ENCODE results near the gene SLC39A6. TPM values are rescaled to one million over a fixed set of nuclear protein-coding genes. Genes with fewer than 3 reads are reported as not detected.
"Not testable (repeated sequence)": the region's sequence is repeated elsewhere in the genome, so short reads cannot be mapped to it uniquely, and the experiment has no call there.

The SLC39A6 gene
- 54.8 TPM for polyA plus RNA-seq (2013, experiment 1 of 2; ENCODE audit: insufficient read length)
- polyA plus RNA-seq (2013, experiment 2 of 2; ENCODE audit: insufficient read length), result 63.6 TPM

- DNase-seq, result peak; percentile 95
Observed at GRCh38 chr18:36129300-36130038, at the start of gene SLC39A6, which contains the start of gene ELP2. Gene SLC39A6, minus strand, starts transcription at chr18:36129340. Its CDS starts 2,333 bp downstream, at chr18:36127007. Gene ELP2, plus strand, starts transcription at chr18:36129899. Its CDS starts 35 bp downstream, at chr18:36129934.

GRCh38 chr18:36177913-36178312 is 48.8 kb upstream of the SLC39A6 start:
- DNase-seq, result no peak

GRCh38 chr18:36176711-36177110 is 47.6 kb upstream of the SLC39A6 start:
- peak; percentile 15 for DNase-seq

- no peak for DNase-seq
Observed at GRCh38 chr18:36176177-36176584, 47.0 kb upstream of the SLC39A6 start.

- DNase-seq, result no peak
Observed at GRCh38 chr18:36175481-36175880, 46.3 kb upstream of the SLC39A6 start.

- no peak for DNase-seq
Observed at GRCh38 chr18:36169938-36170337, 40.8 kb upstream of the SLC39A6 start.

- not testable (repeated sequence) for DNase-seq
Observed at GRCh38 chr18:36168296-36168695, 39.2 kb upstream of the SLC39A6 start.

- no peak for DNase-seq
Observed at GRCh38 chr18:36167692-36168218, 38.6 kb upstream of the SLC39A6 start.

GRCh38 chr18:36162981-36163380 is 33.8 kb upstream of the SLC39A6 start:
- DNase-seq, result no peak

GRCh38 chr18:36160959-36161371 is 31.8 kb upstream of the SLC39A6 start:
- DNase-seq, result no peak

- peak; percentile 82 for DNase-seq
Observed at GRCh38 chr18:36158266-36158867, 29.2 kb upstream of the SLC39A6 start.

GRCh38 chr18:36157441-36157840 is 28.3 kb upstream of the SLC39A6 start:
- peak; percentile 49 for DNase-seq

GRCh38 chr18:36155851-36156757 is 27.0 kb upstream of the SLC39A6 start:
- peak; percentile 32 for DNase-seq

GRCh38 chr18:36153771-36154170 is 24.6 kb upstream of the SLC39A6 start:
- DNase-seq, result no peak

- DNase-seq, result peak; percentile 90
Observed at GRCh38 chr18:36153203-36153602, 24.1 kb upstream of the SLC39A6 start.

GRCh38 chr18:36152781-36153180 is 23.6 kb upstream of the SLC39A6 start:
- DNase-seq, result peak; percentile 11

GRCh38 chr18:36149514-36150289 is 20.6 kb upstream of the SLC39A6 start:
- no peak for DNase-seq

- DNase-seq, result no peak
Observed at GRCh38 chr18:36143391-36143790, 14.3 kb upstream of the SLC39A6 start.

GRCh38 chr18:36142751-36143150 is 13.6 kb upstream of the SLC39A6 start:
- DNase-seq, result no peak

- DNase-seq, result no peak
Observed at GRCh38 chr18:36141576-36141975, 12.4 kb upstream of the SLC39A6 start.

- DNase-seq, result no peak
Observed at GRCh38 chr18:36139245-36139644, 10.1 kb upstream of the SLC39A6 start.

GRCh38 chr18:36135264-36135663 is 6.1 kb upstream of the SLC39A6 start:
- no peak for DNase-seq

Measured in fibroblast of skin of scalp (primary cell).